Measurements from ENCODE around the gene OR51D1. TPM values are rescaled to one million over a fixed set of nuclear protein-coding genes. Genes with fewer than 3 reads are reported as not detected.

Gene OR51D1
- total RNA-seq, 1 donor from 2014 or later, result not detected

DNA sequence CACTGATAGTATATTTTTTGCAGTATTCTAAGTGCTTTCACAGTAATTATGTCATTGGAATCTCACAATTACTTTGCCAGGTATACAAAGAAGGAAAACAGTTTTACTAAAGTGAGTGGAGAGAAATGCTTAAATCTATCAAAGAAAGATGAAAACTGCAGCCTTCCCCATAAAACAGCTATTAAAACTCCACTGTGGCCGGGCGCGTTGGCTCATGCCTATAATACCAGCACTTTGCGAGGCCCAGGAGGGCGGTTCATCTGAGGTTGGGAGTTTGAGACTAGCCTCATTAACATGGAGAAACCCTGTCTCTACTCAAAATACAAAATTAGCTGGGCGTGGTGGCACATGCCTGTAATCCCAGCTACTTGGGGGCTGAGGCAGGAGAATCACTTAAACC is 25.6 kb downstream of the OR51D1 start:
- DNase-seq (ENCODE audit: extremely low spot score in 2 of 2), result no peak
- TF ChIP-seq, protein P1, sequence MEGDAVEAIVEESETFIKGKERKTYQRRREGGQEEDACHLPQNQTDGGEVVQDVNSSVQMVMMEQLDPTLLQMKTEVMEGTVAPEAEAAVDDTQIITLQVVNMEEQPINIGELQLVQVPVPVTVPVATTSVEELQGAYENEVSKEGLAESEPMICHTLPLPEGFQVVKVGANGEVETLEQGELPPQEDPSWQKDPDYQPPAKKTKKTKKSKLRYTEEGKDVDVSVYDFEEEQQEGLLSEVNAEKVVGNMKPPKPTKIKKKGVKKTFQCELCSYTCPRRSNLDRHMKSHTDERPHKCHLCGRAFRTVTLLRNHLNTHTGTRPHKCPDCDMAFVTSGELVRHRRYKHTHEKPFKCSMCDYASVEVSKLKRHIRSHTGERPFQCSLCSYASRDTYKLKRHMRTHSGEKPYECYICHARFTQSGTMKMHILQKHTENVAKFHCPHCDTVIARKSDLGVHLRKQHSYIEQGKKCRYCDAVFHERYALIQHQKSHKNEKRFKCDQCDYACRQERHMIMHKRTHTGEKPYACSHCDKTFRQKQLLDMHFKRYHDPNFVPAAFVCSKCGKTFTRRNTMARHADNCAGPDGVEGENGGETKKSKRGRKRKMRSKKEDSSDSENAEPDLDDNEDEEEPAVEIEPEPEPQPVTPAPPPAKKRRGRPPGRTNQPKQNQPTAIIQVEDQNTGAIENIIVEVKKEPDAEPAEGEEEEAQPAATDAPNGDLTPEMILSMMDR (IDR thresholded peaks at IDR 0.05), result no peak
- TF ChIP-seq POLR2AphosphoS5 (IDR thresholded peaks at IDR 0.05; ENCODE audit: insufficient read depth in 1 of 2, low read depth in 1 of 2) (no peak), POLR2A (IDR thresholded peaks at IDR 0.05) (no peak)
- intact Hi-C loops (cut with DNase I), result no loop called here
- no peak overlapping the region for H3K27ac ChIP-seq
- H3K27me3 ChIP-seq, result no peaks in the 10 kb centered on the region
- H3K4me1 ChIP-seq, result no peaks in the 10 kb centered on the region
- H3K9me3 ChIP-seq, result no peaks in the 10 kb centered on the region
- no peak overlapping the region for H3K4me3 ChIP-seq
- no peaks in the 10 kb centered on the region for H3K36me3 ChIP-seq

DNA sequence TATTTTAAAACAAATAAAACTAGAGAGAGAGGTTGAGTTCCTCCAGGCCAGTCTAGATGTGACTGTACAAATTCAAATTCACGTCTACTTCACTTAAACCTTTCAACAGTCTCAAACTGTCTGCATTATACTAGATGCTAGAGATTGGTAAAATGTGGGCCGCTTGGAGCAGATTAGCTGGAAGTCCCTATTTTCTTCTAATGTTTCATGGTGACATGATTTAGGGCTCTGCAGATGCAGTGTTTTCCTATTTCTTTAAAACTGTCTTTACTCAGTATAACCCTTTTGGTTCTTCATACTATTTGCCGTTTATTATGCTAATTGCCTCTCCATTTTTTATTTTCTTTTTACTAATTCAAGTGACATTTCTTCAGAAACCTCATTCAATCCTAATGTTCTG is 26.9 kb downstream of the OR51D1 start:
- Histone ChIP-seq H3K4me3 (no peak overlapping the region), H3K4me1 (no peaks in the 10 kb centered on the region), H3K36me3 (no peaks in the 10 kb centered on the region), H3K27me3 (no peaks in the 10 kb centered on the region), H3K27ac (no peak overlapping the region), H3K9me3 (no peaks in the 10 kb centered on the region)
- DNase-seq (ENCODE audit: extremely low spot score in 2 of 2), result no peak
- TF ChIP-seq POLR2AphosphoS5 (IDR thresholded peaks at IDR 0.05; ENCODE audit: insufficient read depth in 1 of 2, low read depth in 1 of 2) (no peak), POLR2A (IDR thresholded peaks at IDR 0.05) (no peak)
- TF ChIP-seq, protein P1 (IDR thresholded peaks at IDR 0.05), result no peak
- intact Hi-C loops (cut with DNase I), result no loop called here

DNA sequence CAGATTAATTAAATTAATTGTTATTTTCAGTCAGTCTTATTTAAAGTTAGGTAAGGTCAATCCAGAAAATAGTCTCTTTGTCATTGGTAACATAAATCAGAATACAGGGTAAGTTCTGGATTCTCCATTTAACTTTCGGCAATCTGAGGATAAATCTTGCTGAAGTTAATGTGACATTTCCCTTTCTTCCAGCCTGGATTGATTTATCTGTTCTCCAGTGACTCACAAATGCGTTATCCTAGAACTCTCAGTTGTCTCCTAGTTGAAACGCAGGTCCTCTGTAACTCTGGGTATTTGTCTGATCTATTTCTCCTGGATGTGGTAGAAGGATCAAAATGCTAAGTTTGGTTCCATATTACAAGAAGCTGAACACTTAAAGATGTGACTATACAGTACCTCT is 27.5 kb downstream of the OR51D1 start:
- Histone ChIP-seq H3K27me3 (no peaks in the 10 kb centered on the region), H3K4me3 (no peak overlapping the region), H3K27ac (no peak overlapping the region), H3K4me1 (no peaks in the 10 kb centered on the region), H3K9me3 (no peaks in the 10 kb centered on the region), H3K36me3 (no peaks in the 10 kb centered on the region)
- DNase-seq (ENCODE audit: extremely low spot score in 2 of 2), result no peak
- no peak for TF ChIP-seq POLR2AphosphoS5 (IDR thresholded peaks at IDR 0.05; ENCODE audit: insufficient read depth in 1 of 2, low read depth in 1 of 2)
- no peak for TF ChIP-seq POLR2A (IDR thresholded peaks at IDR 0.05)
- TF ChIP-seq, protein P1 (IDR thresholded peaks at IDR 0.05), result no peak
- intact Hi-C loops (cut with DNase I), result no loop called here

DNA sequence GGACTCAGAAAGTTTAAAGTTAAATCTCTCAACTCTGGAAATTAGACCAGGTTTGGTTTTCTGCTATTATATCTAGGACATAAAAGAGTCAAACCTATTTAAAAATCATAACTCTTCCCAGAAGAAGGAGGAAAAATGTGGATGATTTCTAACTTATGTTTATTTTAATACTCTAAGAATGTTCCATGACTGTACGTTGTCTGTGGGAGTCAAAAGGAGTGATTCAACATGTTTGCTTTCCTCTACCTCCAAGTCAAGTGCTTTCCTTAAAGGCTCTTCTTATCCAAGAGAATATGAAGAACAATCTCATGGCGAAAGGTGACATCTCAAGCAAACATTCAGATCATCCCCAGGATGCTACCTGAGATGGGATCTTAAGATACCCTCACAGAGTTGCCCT is 28.1 kb downstream of the OR51D1 start:
- Histone ChIP-seq H3K27ac (no peak overlapping the region), H3K4me1 (no peaks in the 10 kb centered on the region), H3K27me3 (no peaks in the 10 kb centered on the region), H3K4me3 (no peak overlapping the region), H3K36me3 (no peaks in the 10 kb centered on the region), H3K9me3 (no peaks in the 10 kb centered on the region)
- intact Hi-C loops (cut with DNase I), result no loop called here
- TF ChIP-seq POLR2AphosphoS5 (IDR thresholded peaks at IDR 0.05; ENCODE audit: insufficient read depth in 1 of 2, low read depth in 1 of 2), result no peak
- TF ChIP-seq, protein P1 (IDR thresholded peaks at IDR 0.05), result no peak
- TF ChIP-seq POLR2A (IDR thresholded peaks at IDR 0.05), result no peak
- DNase-seq (ENCODE audit: extremely low spot score in 2 of 2), result no peak

DNA sequence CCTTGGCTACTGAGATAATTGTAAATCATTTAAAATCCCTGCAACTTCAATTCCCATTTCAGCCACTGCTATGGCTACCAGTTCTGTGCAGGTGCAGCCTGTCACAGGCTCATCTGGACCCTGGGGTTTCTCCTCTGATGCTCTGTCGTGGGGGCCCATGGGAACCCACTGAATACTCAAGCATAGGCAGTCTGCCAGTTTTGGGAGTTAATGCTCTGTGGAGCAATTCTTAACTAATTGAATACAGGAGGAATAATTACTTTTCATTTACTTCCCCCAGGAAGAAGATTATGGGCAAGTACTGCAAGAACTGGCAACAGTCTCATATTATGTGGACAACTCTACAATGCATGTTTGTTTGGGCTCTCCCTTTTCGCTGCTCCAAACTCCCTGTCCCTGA is 34.5 kb downstream of the OR51D1 start:
- intact Hi-C loops (cut with DNase I), result no loop called here
- Histone ChIP-seq H3K27ac (no peak overlapping the region), H3K36me3 (no peaks in the 10 kb centered on the region), H3K9me3 (no peaks in the 10 kb centered on the region), H3K4me3 (no peak overlapping the region), H3K4me1 (no peaks in the 10 kb centered on the region), H3K27me3 (no peaks in the 10 kb centered on the region)
- TF ChIP-seq POLR2AphosphoS5 (IDR thresholded peaks at IDR 0.05; ENCODE audit: insufficient read depth in 1 of 2, low read depth in 1 of 2) (no peak), POLR2A (IDR thresholded peaks at IDR 0.05) (no peak)
- TF ChIP-seq, protein P1 (IDR thresholded peaks at IDR 0.05), result no peak
- DNase-seq (ENCODE audit: extremely low spot score in 2 of 2), result no peak

Data from vagina (tissue), 2 donors.